Fibroblast of skin of right biceps (primary cell): ENCODE measurements around the gene TTC22.

Experiments used
- DNase-seq: peaks from one replicate; pipeline ENCODE4 v3.0.0-alpha.2; 2013

TTC22 gene

DNA sequence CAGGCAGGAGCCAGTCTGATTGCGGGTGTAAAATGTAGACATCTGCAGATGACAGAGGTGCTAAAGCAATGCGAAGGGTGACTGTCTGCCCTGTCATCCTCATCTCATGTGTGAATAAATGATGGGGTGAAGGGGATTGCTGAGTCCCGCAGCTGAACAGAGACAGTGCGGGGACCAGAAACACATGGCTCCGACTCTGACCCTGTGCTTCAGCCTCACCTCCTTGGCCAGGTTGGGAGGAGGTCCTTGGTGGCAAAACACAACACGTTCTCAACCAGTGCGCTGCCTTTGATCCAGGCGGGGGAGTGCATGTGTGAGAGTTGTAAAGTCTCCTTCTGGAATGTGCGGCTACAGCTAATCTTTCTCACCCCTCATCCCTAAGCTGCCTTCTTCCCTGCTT is 32.0 kb upstream of the TTC22 start:
- DNase-seq = no peak

DNA sequence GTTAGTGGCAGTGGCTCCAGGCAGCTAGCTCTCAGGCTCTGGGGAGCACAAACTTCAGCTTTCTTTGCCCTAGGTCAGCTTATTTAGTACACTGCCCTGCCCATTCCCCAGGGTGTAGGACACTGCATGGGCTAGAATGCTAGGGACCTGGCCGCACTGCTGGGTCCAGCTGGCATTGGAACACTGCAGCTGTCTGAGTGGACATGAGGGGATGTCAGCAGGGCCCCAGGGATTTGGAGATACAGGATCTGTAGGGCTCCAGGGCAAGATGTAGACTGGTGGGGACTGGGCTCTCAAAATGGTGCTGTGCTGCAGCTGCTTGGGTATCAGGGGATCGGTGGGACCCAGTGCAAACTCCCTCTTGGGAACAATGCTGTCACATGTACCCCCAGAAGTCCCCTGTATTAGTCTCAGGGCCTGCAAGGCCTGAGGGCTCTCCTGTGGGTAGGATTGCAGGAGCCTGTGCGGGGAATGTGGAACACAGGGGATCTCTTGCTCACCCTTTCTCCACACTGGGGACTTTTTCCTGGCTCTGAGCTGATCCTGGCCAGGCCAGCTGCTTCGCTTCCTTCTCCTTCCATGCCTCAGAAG is 25.2 kb upstream of the TTC22 start:
- DNase-seq = no peak

DNA sequence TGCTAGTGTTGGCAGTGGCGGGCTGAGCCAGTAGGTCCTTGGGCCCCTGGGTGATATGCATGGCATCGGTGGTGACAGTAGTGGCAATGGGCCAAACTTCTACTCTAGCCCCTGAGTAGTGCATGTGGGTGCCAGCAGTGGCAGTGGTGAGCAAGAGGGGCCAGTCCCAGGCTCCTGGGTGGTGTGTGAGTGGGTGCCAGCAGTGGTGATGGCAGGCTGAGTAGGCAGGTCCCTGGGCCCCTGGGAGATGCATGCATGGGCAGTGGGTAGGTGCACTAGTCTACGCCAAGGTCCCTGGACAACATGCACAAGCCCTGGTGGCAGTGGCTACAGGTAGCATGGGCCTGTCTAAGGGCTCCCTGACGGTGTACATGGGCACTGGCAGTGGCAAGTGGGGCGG is 24.6 kb upstream of the TTC22 start:
- DNase-seq = no peak

DNA sequence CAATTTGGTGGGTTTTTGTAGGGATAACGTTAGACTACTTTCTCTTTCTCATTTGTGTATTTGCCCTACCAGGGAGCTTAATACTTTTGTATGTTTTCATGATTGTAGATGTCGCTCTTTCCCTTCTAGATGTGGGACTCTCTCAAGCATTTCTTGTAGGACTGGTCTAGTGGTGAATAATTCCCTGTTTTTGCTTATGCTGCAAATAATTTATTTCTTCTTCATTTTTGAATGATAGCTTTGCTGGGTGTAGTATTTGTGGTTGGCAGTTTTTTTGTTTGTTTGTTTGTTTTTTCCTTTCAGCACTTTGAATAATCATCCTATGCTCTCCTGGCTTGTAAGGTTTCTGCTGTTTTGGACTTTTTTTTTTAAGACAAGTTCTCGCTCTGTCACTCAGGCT is 22.5 kb upstream of the TTC22 start:
- DNase-seq = no peak

DNA sequence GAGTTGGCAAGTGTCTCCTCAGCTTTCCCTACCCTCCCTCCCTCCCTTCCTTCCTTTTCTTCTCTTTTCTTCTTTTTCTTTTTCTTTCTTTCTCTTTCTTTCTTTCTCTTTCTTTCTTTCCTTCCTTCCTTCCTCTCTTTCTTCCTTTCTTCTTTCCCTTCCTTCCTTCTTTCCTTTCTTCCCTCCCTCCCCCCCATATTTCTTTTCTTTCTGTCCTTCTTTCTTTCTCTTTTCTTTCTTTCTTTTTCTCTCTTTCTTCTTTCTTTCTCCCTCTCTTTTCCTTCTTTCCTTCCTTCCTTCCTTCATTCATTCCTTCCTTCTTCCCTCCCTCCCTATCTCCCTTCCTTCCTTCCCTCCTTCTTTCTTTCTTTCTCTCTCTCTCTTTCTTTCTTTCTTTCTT is 18.6 kb upstream of the TTC22 start:
- DNase-seq = no peak

DNA sequence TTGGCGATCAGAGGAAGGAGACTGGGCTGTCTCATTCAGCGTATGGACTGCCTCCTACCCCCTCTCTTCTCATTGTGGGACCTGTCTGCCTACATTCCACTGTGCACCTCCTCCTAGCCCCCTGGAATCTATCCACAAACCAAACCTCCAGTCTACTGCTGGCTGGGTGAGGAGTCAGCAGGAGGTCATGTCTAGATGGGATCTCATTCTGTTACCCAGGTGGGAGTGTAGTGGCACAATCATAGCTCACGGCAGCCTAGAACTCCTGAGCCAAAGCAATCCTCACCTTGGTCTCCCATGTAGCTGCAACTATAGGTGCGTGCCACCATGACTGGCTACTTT is 18.0 kb upstream of the TTC22 start:
- DNase-seq = no peak

DNA sequence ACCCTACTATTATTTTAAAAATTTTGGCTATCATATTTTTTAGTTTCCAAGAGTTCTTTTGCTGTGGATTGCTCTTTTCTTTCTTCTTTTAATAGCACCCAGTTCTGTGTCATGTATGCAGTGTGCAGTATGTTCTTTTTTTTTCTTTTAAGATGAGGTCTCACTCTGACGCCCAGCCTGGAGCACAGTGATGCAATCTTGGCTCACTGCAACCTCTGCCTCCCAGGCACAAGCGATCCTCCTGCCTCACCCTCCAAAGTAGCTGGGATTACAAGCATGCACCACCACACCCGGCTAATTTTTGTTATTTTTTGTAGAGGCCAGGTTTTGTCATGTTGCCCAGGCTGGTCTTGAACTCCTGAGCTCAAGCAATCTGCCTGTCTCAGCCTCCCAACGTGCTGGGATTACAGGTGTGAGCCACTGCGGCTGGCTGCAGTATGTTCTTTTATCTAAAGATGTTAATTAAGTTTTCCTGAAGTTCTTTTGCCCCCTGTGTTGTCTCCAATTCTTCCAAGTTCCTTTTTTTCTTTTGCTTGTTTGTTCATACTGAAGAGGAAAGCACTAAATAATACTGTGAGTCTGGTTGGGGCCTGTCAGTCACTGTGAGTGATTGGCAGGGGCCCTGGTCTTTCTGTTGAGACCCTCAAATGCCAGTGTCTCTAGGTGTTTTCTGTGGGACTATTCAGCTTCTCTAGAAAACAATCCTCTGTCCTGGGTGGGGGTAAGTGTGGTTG is 17.5 kb upstream of the TTC22 start:
- DNase-seq = no peak

DNA sequence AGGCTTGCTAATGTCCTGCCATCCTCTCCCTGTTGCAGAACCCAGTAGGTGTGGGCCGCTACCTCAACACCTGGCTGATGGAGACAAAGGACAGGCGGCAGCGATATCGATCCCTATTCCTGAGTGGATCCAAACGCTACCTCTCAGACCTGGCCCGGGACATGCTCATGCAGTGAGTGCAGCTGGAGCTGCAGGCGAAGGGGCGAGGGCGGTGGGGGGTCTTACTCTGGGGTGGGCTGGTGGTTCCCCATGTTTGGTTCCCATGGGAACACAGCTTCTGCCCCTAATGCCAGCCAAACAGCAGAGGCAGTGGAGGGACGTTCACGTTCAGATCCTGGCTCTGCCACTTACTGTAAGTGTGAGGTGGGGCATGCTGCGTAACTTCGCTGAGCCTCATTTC is 15.8 kb upstream of the TTC22 start:
- no peak for DNase-seq

DNA sequence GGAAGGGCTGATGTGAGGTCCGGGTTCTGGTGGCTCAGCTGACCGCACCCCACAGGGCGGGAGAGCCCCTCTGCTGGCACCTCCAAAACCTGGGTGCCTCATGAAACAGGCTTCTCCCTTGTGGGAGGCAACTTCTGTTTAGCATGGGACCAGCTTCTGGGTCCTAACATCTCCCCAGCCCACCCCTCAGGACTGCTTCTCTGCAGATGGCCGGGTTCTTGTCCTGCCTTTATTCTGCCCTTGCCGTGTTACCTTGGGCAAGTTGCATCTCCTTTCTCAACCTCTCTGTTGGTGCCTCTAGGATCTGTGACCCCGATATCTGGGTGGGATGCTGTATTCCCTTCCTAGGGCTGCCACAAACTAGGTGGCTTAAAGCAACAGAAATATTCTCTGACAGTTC is 15.0 kb upstream of the TTC22 start:
- DNase-seq = no peak

DNA sequence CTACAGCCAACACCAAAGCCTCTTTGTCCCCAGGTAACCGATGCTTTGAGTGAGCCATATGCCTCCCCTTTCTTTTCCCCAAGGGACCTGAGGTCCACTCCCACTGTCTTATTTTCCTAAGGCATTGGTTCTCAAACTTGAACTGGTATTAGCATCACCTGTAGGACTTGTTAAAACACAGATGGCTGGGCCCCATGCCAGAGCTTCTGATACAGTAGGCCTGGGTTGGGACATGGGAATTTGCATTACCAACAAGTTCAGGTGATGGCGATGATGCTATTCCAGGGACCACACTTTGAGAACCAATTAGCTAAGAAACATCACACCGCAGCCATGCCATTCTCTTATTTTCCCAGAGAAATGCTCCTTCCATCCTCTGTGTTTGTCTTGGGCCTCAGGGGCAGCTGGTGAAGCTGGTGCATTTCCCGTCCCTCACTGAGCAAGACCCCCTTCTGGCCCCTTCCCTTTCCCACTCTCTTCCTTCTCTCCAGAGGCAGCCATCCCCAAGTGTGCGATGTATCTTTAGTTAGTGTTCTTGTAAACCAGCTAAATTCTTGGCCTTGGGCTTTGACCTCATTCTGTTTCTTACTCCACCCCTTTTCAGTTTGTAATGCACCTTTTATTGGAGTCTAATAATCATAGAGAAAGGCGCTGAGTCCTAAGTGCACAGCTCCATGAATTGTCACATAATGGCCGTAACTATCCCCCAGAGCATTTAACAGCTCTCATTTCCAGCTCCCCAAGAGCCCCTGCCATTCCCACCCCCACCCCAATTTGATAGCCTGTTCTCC is 14.2 kb upstream of the TTC22 start:
- DNase-seq = no peak

DNA sequence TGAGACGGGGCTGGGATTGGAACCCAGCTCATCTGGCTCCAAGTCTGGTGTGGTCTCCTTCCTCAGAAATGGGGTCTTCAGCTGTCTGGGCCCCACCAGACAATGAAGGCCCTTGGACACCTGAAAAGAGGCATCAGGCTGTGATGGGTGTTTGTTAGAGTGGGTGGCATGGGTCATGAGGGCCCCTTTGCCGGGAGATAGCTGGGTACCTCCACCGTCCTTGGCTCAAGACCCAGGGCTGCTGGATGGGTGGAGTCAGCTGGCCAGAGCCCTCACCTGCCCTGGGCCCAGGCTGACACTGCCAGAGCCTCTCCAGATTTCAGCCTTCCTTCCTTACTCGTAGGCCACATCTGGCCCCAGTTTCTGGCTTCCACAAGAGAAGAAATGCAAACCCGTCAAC is 13.4 kb upstream of the TTC22 start:
- no peak for DNase-seq

DNA sequence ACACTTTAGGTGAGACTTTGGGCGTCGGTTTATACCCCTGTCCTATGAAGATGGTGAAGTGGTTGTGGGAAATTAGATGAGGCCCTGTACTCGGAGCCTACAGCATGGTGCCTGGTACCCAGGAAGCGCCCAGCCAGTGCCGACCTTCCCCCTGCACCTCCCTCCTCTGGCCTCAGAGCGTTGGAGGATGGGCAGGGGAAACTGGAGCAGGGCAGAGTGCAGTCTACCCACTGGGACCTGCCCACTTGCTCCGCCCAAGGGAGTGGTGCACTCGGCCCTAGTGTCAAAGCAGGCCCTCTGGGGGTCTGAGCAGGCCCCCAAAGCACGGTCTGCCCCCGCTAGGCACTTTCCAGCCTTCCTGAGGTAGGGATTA is 13.0 kb upstream of the TTC22 start:
- DNase-seq = no peak

DNA sequence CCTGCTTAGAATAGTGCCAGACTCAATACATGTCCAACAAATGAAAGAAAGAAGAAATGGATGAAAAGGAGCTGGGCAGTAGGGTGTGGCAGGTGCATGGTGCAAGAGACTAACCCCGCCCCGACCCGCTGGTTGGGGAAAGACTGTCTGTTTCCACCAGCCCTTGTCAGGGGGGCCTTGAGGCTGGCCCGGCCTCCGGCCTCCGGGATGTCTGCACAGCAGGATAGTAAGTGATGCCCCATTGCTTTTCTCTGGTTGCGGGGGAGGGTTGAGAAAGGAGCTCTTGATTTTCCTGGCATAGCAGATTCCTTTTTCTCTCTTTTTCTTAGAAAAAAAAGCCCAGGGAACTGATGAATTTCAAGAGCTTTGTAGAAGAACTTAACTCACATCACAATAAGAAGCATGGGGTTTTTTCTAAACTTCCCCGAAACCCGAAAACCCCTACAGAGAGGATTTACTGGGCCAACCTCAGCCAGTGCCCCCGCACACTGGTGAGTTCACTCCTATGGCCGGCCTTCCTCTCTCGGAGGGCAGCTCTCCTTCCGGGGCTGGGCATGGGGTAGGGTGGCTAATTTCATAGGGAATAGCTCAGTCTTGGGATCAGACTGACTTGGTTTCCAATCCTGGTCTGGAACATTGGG is 12.5 kb upstream of the TTC22 start:
- DNase-seq = no peak

DNA sequence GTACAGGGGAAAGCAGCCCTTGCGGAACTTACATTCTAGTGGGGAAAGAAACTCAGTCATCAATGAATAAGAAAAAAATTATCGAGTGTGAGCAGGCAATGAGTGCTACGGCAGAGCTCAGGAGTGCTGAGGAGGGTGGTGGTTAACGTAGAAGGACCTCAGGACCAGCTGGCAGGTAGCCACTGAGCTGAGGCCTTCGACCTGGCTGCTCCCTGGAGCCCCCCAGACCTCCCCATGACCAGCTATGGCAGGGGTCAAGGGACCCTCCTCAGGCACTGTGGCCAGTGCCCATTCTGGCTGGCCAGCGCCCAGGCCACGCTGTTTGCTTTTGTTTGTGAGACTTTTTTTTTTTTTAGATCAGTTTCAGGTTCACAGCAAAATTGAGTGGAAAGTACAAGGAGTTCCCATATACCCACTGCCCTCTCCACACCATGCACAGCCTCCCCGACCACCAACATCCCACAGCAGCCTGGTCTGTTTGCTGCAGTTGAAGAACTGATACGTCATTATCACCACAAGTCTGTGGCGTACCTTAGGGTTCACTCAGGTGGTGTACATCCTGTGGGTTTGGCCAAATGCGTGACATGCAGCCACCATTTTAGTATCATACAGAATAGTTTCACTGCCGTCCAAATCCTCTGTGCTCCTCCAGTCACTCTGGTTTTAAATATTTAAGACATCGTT is 11.8 kb upstream of the TTC22 start:
- no peak for DNase-seq

DNA sequence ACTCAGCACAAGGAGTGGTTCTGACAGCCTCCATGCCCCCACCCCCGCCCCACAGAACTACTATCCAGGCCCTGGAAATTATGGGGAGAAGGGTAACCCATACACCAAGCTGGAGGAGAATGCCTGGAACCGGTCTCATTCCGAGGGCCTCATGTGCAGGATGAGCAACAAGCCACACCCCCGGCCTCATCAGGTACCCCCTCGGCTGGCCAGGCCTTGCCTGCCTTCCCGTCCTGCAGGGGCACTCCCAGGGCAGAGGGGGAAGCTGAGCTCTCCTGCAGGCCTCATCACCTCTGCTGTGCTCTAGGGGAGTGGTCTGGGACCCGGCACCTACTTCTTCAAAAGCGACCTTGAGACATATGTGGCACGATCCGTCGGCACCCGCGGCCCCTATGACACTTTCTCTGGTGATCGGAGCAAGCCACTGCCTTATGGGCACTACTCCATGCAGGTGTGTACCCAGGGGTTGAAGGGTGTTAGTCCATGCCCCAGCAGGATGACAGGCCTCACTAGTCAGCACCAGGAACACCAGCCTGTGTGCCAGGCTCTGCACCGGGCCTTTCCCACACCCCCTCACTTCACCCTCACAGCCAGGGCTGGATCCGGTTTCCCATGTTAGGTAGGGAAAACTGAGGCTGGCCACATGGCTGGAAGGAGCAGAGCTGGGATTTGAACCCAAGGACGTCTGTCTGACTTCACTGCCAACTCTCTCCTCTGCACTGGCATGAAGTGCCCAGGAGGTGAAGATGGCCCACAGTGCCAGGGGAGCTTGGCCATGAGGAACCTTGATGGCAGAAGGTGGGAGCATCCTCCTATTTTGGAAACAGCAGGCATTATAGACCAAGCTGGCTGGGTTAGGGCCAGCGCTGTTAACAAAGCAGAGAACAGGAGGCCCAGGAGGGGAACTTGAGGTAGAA is 10.9 kb upstream of the TTC22 start:
- no peak for DNase-seq

DNA sequence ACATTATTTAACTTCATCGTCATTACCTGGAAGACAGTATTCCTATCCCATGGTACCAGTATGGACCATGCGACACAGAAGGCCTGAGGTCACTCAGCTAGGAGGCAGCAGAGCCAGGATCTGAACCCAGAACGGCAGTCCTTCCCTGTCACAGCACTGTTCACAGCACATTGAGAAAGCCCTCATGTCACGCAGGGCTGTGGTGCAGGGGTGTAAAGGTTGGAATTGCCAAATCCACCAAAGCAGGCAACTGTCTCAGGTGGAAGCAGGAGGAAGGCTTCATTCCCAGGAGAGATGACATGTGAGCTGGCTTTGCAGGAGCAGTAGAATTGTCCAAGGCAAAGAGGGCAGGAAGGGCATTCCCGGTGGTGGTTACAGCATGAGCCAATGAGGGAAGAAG is 9.9 kb upstream of the TTC22 start:
- DNase-seq = no peak

DNA sequence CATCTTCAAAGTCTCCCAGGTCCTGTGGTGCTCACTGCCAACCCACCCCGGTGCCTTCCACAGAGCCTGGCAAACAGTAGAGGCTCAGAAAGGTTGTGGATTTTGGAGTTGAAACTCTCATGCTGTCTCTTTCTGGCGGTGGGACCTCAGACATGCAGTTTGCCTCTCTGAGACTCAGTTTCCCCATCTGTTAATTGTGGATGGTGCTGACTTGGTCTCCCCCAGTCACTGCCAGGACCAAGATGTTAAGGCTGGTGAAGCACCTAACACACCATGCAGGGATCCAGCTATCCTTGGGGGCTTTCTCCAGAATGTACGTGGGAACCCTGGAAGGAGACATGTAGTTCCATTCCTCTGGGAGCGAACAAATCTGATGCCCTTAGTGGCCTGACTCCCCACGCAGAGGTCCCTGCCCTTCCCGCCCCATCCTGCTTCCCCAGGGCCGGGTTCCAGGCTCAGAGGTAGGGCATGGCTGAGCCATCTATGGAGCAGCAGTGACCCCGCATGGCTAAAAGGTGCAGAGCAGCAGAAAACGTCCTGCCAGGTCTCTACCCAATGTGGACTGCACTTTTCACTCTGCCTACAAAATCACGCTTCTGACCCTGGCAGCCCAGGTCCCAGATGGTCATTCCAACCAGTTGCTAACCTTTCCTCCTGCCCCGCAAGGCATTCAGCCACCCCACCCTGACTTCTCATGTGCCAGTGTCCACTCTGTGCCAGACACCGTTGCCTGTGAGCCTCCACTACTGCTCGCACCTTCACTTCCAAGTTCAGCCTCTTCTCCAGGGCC is 9.2 kb upstream of the TTC22 start:
- DNase-seq = peak; percentile 46

DNA sequence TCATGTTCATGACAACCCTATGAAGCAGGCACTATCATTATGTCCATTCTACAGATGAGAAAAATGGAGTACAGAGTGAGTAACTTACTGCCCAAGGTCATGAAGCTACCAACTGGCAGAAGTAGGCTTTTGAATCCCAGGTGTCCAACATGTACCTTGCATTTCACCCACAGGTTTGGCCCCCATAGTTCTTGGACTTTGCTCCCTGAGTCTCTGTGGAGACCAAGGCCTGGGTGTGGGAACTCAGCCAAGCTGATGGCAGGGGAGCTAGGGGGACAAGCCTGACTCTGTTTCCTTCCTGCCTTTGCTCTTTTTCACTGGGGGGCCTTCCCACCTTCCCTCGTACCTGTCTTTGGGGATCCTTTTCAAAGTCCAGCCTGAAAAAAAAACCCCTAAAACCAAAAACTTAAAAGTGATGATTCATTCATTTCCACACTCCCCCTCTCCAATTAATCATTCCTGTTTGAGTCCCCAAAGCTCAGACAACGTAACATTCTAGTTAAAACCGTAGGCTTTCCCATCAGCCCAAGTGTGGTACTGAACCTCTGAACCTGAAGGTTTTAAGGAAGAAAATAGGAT is 8.5 kb upstream of the TTC22 start:
- no peak for DNase-seq

DNA sequence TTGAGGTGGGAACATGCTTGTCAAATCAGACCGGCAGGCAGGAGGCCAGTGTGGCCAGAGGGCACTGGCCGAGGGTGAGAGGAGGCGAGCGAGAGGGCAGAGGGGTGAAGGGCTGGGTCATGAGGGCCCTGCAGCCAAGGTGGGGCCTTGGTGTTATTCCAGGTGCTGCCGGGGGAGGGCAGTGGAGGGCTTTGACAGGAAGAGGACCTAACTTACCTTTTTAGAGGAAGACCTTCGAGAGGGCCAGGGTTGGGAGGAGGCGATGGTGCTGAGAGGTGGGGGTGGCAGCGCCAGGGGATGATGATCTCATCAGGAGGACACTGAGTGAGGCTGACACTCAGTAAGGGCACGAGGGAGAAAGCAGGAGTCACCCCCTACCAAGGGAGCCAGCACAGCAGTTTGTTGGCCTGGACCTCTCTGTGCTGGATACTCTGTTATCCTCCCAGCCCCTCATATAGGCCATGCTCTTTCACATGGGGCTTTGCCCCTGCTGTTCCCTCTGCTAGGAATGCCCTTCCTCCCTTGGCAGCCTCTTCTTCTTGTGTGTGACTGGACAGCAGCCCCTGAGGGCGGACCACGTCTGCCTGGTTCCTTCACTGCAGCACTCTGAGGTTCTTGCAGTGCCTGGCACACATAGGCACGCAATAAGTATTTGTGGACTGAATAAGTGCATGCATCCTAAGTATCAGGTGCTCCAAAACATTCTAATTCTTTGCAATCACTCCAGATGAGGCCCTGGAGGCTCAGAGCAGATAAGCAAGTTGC is 7.5 kb upstream of the TTC22 start:
- DNase-seq = no peak

DNA sequence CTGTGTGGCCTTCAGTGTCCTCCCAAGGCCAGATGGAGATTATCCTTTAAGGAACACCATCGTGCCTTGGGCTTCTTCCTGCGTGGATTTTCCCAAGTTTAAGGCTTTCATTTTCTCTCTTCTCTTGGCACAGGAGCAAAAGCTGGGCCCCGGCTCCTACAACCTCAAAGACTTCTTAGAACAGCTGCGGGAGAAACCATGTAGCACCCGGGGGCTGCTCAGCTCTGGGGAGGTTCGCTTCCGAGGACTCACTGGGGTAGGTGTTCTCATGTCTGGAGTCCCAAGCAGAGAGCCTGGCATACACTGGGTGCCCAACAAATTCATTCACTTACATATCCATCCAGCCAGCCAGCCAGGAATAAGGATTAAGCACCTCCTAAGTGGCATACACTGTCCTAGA is 6.6 kb upstream of the TTC22 start:
- no peak for DNase-seq
